Endothelial cell of umbilical vein (primary cell): Measurements from ENCODE around the gene FOXC1. TPM values are rescaled to one million over a fixed set of nuclear protein-coding genes. Genes with fewer than 3 reads are reported as not detected.

Experiments
- BruUV-seq: library from RNA; stranded (reverse); fragments of 400-500 nt; replicated peaks from 2 replicates; lab custom pipeline; 2021; lab: Mats Ljungman, UMichigan
- CTCF ChIA-PET: fragments of 300-600, 350-600 bp; sonication (Branson Sonifier 250); formaldehyde crosslinking; loops from one replicate; lab custom pipeline; 2021; ENCODE audit warnings: antibody characterized with exemption, inconsistent platforms; lab: Charles Lee
- POLR2A ChIA-PET: fragments of 300-600, 350-600 bp; sonication (Branson Sonifier 250); formaldehyde crosslinking; loops from one replicate; lab custom pipeline; 2021; ENCODE audit warnings: antibody characterized with exemption, inconsistent platforms; lab: Charles Lee
- DNase-seq: peaks from one replicate; pipeline ENCODE4 v3.0.0-alpha.2; 2011; ENCODE audit warnings: low read depth, low spot score
- FAIRE-seq: peaks from 2 replicates; lab custom pipeline; 2011; peaks lifted over from hg19 to GRCh38; lab: Jason Lieb, UNC
- H2AFZ ChIP-seq: 2 replicates; pipeline ENCODE4 v1.6.0; 2012; ENCODE audit warnings: low read depth, low read length, control low read depth, inconsistent platforms
- H3K27ac ChIP-seq: 2 replicates; pipeline ENCODE4 v1.5.1; 2011; ENCODE audit warnings: low read depth, mild to moderate bottlenecking, control low read depth, low read length, moderate library complexity; ENCODE audit not compliant: insufficient read depth
- H3K27me3 ChIP-seq, 2 experiments: 2 replicates each; pipeline versions ENCODE4 v1.6.0 to v1.6.1; 2011; ENCODE audit warnings: low read length in 2 of 2, mixed read lengths in 1 of 2; ENCODE audit not compliant: control insufficient read depth in 2 of 2, insufficient read depth in 2 of 2
- H3K36me3 ChIP-seq, 2 experiments: 2 replicates in 1 of 2; 3 replicates in 1 of 2; pipeline ENCODE4 v1.5.1; 2011; ENCODE audit warnings: low read length in 2 of 2, mild to moderate bottlenecking in 1 of 2, moderate library complexity in 1 of 2; ENCODE audit not compliant: control insufficient read depth in 2 of 2, insufficient read depth in 2 of 2; ENCODE audit errors: extremely low read depth in 1 of 2
- H3K4me1 ChIP-seq: 3 replicates; pipeline ENCODE4 v1.5.1; 2011; ENCODE audit warnings: mild to moderate bottlenecking, low read length; ENCODE audit not compliant: control insufficient read depth, insufficient read depth; ENCODE audit errors: extremely low read depth
- H3K4me2 ChIP-seq: 2 replicates; pipeline ENCODE4 v1.6.1; 2011; ENCODE audit warnings: low read length, control low read depth, mixed read lengths; ENCODE audit not compliant: insufficient read depth
- H3K4me3 ChIP-seq, 3 experiments: fragments of 200-600 bp in 1 of 3; sonication (generic), shearing (Covaris generic) in 1 of 3; replicated peaks in 1 of 3; 2 replicates each; pipeline ENCODE4 v1.5.1; 2011 to 2016; ENCODE audit warnings: control low read depth in 3 of 3, low read length in 3 of 3, mild to moderate bottlenecking in 2 of 3, inconsistent platforms in 1 of 3, low read depth in 1 of 3, moderate library complexity in 1 of 3; ENCODE audit not compliant: insufficient read depth in 1 of 3
- H3K79me2 ChIP-seq: 2 replicates; pipeline ENCODE4 v1.6.0; 2012; ENCODE audit warnings: low read length, inconsistent platforms; ENCODE audit not compliant: control insufficient read depth, insufficient read depth
- H3K9ac ChIP-seq: replicated peaks from 2 replicates; pipeline ENCODE3; 2011; ENCODE audit warnings: low read length, control low read depth; ENCODE audit not compliant: insufficient read depth; ENCODE audit errors: extremely low read depth
- H3K9me1 ChIP-seq: replicated peaks from 3 replicates; pipeline ENCODE4 v1.6.0; 2011; ENCODE audit warnings: mild to moderate bottlenecking, low read length; ENCODE audit not compliant: control insufficient read depth, insufficient read depth; ENCODE audit errors: extremely low read depth
- H3K9me3 ChIP-seq: replicated peaks from 2 replicates; pipeline ENCODE4 v1.5.1; 2012; ENCODE audit warnings: low read length, inconsistent platforms; ENCODE audit not compliant: control insufficient read depth, insufficient read depth
- H4K20me1 ChIP-seq: replicated peaks from 2 replicates; pipeline ENCODE3; 2011; ENCODE audit warnings: mild to moderate bottlenecking, low read length; ENCODE audit not compliant: control insufficient read depth, insufficient read depth; ENCODE audit errors: extremely low read depth
- EZH2 ChIP-seq: IDR thresholded peaks from 2 replicates; pipeline ENCODE4 v1.6.1; 2012; ENCODE audit warnings: borderline replicate concordance, low read depth, mild to moderate bottlenecking, moderate library complexity, low read length, inconsistent platforms; ENCODE audit not compliant: severe bottlenecking
- FOS ChIP-seq: IDR thresholded peaks from 2 replicates; pipeline ENCODE4 v1.6.1; 2011; ENCODE audit warnings: mild to moderate bottlenecking, low read length, moderate library complexity, borderline replicate concordance; ENCODE audit not compliant: insufficient read depth
- GATA2 ChIP-seq: IDR thresholded peaks from 2 replicates; pipeline ENCODE4 v1.7.0; 2011; ENCODE audit warnings: low read depth, mild to moderate bottlenecking, moderate library complexity, mixed read lengths, low read length; ENCODE audit not compliant: insufficient read length, insufficient read depth
- JUN ChIP-seq: IDR thresholded peaks from 2 replicates; pipeline ENCODE4 v1.6.1; 2011; ENCODE audit warnings: borderline replicate concordance, low read depth; ENCODE audit not compliant: insufficient read length, insufficient read depth
- MYC ChIP-seq: IDR thresholded peaks from one replicate; pipeline ENCODE4 v1.6.1; 2011; ENCODE audit warnings: mild to moderate bottlenecking, low read depth, low read length
- POLR2A ChIP-seq: IDR thresholded peaks from 2 replicates; pipeline ENCODE4 v1.6.1; 2012; ENCODE audit warnings: low read depth, mild to moderate bottlenecking, control low read depth, low read length
- POLR2AphosphoS5 ChIP-seq: IDR thresholded peaks from 2 replicates; pipeline ENCODE4 v1.6.1; 2012; ENCODE audit warnings: low read depth, mild to moderate bottlenecking, control low read depth, low read length, moderate library complexity; ENCODE audit not compliant: insufficient read depth
- dilution Hi-C: fragments of 300-500 bp; cut with MboI; formaldehyde crosslinking; loops from one replicate; pipeline ENCODE4 v1.15.0; 2019; ENCODE audit warnings: low sequenced_read_pairs; ENCODE audit not compliant: extremely low pct_ligation_motif_present
- intact Hi-C: fragments of 100-400 bp; cut with micrococcal nuclease; formaldehyde crosslinking; loops from one replicate; pipeline ENCODE4 v1.10.0; 2022
- polyA plus RNA-seq, 4 experiments: library from polyadenylated mRNA; depleted of rRNA in 3 of 4; stranded (reverse) in 3 of 4; unstranded in 1 of 4; fragments of >200 nt; gene quantifications; 2 replicates each; pipeline versions ENCODE4 v1.2.1 to v1.2.3, GENCODE V29; 2011 to 2012; ENCODE audit warnings: missing spikeins in 1 of 4
- total RNA-seq: library from RNA; stranded (reverse); gene quantifications from 2 replicates; pipeline ENCODE4 v1.2.3, GENCODE V29; 2021
- TF ChIP-seq, protein P1 (sequence below): IDR thresholded peaks from 2 replicates; pipeline ENCODE4 v1.6.1; 2011; ENCODE audit not compliant: insufficient read depth, insufficient read length
- TF ChIP-seq, protein P2 (sequence below), 2 donors: IDR thresholded peaks; 1 replicate in 1 of 2; 2 replicates in 1 of 2; pipeline ENCODE4 v1.5.1; 2011; ENCODE audit warnings: low read length in 2 of 2, mild to moderate bottlenecking in 2 of 2, moderate library complexity in 2 of 2, control low read depth in 1 of 2, inconsistent platforms in 1 of 2, low read depth in 1 of 2; ENCODE audit not compliant: insufficient read depth in 1 of 2; ENCODE audit errors: extremely low read depth in 1 of 2

FOXC1 gene
- total and polyA plus RNA-seq, 2 donors (not counting 3 experiments of a cell fraction or from before 2014, with no cell fraction given) = 6.4 to 16.4 TPM

GRCh38 chr6:1589208-1589607 is 20.5 kb upstream of the FOXC1 start:
- Histone ChIP-seq H3K9ac (no peak overlapping the region), H3K4me3 (no peak overlapping the region), H3K27me3 (peaks cover 0 to 1% of the 10 kb centered on the region in 2 experiments), H3K9me3 (no peaks in the 10 kb centered on the region), H3K27ac (no peak overlapping the region), H3K4me1 (no peaks in the 10 kb centered on the region), H3K4me2 (no peak overlapping the region), H4K20me1 (no peaks in the 10 kb centered on the region), H3K36me3 (no peaks in the 10 kb centered on the region), H3K9me1 (no peaks in the 10 kb centered on the region), H2AFZ (no peak overlapping the region), H3K79me2 (no peaks in the 10 kb centered on the region)
- intact Hi-C loops (no loop called here), dilution Hi-C loops (no loop called here)
- no peak for FAIRE-seq
- TF ChIP-seq JUN (no peak), MYC (no peak), GATA2 (no peak), POLR2AphosphoS5 (no peak), POLR2A (no peak), EZH2 (no peak), FOS (no peak)
- TF ChIP-seq, protein P1, sequence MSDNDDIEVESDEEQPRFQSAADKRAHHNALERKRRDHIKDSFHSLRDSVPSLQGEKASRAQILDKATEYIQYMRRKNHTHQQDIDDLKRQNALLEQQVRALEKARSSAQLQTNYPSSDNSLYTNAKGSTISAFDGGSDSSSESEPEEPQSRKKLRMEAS = no peak
- TF ChIP-seq, protein P2, sequence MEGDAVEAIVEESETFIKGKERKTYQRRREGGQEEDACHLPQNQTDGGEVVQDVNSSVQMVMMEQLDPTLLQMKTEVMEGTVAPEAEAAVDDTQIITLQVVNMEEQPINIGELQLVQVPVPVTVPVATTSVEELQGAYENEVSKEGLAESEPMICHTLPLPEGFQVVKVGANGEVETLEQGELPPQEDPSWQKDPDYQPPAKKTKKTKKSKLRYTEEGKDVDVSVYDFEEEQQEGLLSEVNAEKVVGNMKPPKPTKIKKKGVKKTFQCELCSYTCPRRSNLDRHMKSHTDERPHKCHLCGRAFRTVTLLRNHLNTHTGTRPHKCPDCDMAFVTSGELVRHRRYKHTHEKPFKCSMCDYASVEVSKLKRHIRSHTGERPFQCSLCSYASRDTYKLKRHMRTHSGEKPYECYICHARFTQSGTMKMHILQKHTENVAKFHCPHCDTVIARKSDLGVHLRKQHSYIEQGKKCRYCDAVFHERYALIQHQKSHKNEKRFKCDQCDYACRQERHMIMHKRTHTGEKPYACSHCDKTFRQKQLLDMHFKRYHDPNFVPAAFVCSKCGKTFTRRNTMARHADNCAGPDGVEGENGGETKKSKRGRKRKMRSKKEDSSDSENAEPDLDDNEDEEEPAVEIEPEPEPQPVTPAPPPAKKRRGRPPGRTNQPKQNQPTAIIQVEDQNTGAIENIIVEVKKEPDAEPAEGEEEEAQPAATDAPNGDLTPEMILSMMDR (IDR thresholded peaks at IDR 0.05; ENCODE audit: extremely low read depth in 1 of 2, insufficient read depth in 1 of 2, low read depth in 1 of 2, low read length in 2 of 2) = no peak
- DNase-seq = no peak
- BruUV-seq = no TSS peak
- ChIA-PET CTCF (no interaction called here), POLR2A (no interaction called here)
